ENCODE measurements around the gene CRADD.

DNA sequence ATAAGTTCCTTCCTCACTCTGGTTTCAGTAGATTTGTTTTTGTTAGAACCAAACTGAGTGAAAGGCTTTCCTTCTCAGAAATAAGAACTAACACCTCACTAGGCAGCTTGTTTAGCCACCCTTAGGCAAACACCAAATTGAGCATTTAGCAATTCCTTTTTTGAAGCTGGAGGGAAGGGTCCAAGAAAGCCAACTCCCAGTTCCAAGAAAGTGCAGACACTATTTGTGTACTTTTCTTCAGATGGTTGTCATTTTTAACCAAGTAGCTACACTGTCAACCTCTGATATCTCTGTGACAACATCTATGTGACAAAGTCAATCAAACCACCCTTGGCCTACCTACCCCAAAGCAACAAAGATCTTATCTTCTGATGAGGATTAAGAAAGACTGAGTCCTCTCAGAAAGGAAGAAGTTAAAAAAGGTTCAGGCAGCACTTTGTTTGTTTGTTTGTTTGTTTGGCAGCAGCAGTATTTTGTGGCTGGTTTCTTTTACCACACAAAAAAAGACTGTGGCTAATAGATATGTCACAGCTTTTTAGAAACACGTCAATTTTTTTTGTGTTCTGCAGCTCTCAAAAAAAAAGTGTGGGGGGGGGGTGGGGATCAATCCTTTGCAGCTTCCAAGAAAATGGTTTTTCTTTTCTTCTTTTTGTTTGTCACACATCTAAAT, 203.8 kb downstream of the CRADD start:
- TF ChIP-seq POLR2A (IDR thresholded peaks at IDR 0.05; ENCODE audit: low read depth, low read length) (no peak), FOS (IDR thresholded peaks at IDR 0.05; ENCODE audit: borderline replicate concordance, insufficient read depth, low read length) (no peak), EZH2 (IDR thresholded peaks at IDR 0.05; ENCODE audit: borderline replicate concordance, low read depth, low read length, severe bottlenecking) (no peak)
- TF ChIP-seq, protein P1, sequence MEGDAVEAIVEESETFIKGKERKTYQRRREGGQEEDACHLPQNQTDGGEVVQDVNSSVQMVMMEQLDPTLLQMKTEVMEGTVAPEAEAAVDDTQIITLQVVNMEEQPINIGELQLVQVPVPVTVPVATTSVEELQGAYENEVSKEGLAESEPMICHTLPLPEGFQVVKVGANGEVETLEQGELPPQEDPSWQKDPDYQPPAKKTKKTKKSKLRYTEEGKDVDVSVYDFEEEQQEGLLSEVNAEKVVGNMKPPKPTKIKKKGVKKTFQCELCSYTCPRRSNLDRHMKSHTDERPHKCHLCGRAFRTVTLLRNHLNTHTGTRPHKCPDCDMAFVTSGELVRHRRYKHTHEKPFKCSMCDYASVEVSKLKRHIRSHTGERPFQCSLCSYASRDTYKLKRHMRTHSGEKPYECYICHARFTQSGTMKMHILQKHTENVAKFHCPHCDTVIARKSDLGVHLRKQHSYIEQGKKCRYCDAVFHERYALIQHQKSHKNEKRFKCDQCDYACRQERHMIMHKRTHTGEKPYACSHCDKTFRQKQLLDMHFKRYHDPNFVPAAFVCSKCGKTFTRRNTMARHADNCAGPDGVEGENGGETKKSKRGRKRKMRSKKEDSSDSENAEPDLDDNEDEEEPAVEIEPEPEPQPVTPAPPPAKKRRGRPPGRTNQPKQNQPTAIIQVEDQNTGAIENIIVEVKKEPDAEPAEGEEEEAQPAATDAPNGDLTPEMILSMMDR (IDR thresholded peaks at IDR 0.05; ENCODE audit: extremely low read depth in 1 of 2, insufficient read depth in 1 of 2, low read depth in 1 of 2, low read length in 2 of 2), result no peak
- TF ChIP-seq, protein P2, sequence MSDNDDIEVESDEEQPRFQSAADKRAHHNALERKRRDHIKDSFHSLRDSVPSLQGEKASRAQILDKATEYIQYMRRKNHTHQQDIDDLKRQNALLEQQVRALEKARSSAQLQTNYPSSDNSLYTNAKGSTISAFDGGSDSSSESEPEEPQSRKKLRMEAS (IDR thresholded peaks at IDR 0.05; ENCODE audit: insufficient read depth, insufficient read length), result no peak
